ENCODE data around the gene RPL37A. TPM values are rescaled to one million over a fixed set of nuclear protein-coding genes. Genes with fewer than 3 reads are reported as not detected.

RPL37A gene
- total and polyA plus RNA-seq, 3 donors from 2014 or later, result 806 to 2,664 (median 1,188) TPM

DNA sequence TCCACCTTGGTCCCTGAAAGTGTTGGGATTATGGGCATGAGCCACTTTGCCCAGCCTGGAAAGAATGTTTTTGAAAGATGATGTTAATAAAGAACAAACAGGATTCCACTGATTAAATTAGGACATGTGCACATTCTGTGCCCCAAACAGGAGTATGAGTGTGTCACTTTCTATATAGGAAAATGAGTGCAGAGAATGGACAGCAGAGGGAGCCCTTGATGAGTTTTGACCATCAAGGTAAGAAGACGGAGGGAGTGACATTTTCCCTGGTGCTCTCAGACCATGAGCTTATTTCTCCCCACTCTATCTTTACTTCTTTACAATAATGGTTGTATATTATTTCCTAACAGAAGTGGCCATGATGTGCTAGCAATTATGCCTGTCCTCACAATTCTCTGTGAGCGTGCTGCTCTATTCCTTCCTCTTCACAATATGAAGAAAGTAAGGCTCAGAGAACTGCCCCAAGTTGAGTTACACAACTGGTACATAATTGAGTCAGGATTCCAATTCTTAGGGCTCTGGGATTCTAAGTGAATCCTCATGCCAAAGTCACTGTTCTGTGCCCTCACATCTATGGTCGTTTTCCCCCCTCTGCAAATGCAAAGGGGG, 20.6 kb downstream of the RPL37A start:
- H3K4me3 ChIP-seq, result no peak overlapping the region
- TF ChIP-seq POLR2A (IDR thresholded peaks at IDR 0.05), result no peak
- TF ChIP-seq CTCF (IDR thresholded peaks at IDR 0.05), result peak; percentile 78 to 87 (median 86)
- 65 to 71% methylated on average over 3 of the region's 3 CpGs for WGBS, 2 donors
- DNase-seq, result peak; percentile 90
- H3K27me3 ChIP-seq, result no peaks in the 10 kb centered on the region
- no peaks in the 10 kb centered on the region for H3K9me3 ChIP-seq
- no peaks in the 10 kb centered on the region for H3K4me1 ChIP-seq
- intact Hi-C loops (cut with DNase I; ENCODE audit: low total_unique reads), result loop anchor here (5.0 kb wide), 1 partner anchor 148 kb away; no protein-coding TSS in a partner anchor
- no peaks in the 10 kb centered on the region for H3K36me3 ChIP-seq (ENCODE audit: low read depth, missing control alignments)
- no peak overlapping the region for H3K27ac ChIP-seq

- intact Hi-C loops (cut with DNase I; ENCODE audit: low total_unique reads), result no loop called here
- DNase-seq, result no peak
- WGBS, 2 donors, result 91 to 96% methylated on average over 4 of the region's 4 CpGs
These were observed 21.5 kb downstream of the RPL37A start for GRCh38 chr2:216520112-216520511.

DNA sequence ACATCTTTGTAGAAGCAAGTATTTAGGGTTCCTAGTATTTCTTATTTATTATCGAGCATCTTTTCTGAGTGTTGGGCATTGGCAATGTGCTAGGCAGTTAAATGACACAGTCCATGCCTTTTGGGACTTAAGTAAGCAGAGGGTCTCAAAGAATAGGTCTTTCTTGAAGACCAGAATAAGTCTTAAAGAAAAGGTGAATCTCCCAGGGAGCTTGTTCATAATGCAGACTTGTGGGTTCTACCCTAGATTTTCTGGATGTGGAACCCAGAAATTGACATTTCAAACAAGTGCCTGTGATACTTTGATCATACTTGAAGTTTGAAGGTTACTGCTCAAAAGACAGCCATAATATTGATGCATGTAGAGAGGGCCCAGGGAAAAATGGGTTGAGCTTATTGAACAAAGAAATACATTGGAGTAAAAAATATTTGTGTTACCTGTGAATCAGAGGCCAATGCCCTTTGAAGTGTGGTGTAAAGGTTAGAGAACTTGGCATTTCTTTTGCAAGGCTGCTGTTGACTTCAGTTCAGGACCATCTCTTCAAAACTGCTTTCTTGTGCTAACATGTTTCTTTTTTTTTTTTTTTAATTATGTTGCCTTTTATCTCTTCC, 24.4 kb downstream of the RPL37A start:
- Histone ChIP-seq H3K36me3 (ENCODE audit: low read depth, missing control alignments) (no peaks in the 10 kb centered on the region), H3K4me3 (no peak overlapping the region), H3K9me3 (no peaks in the 10 kb centered on the region), H3K27ac (no peak overlapping the region), H3K4me1 (no peaks in the 10 kb centered on the region), H3K27me3 (no peaks in the 10 kb centered on the region)
- TF ChIP-seq POLR2A (IDR thresholded peaks at IDR 0.05), result no peak
- no peak for TF ChIP-seq CTCF (IDR thresholded peaks at IDR 0.05)
- intact Hi-C loops (cut with DNase I; ENCODE audit: low total_unique reads), result no loop called here
- 89 to 93% methylated on average over 1 of the region's 1 CpG for WGBS, 2 donors
- no peak for DNase-seq

More at GRCh38 chr2:216520112-216520511, 21.5 kb downstream of the RPL37A start:
- TF ChIP-seq POLR2A (IDR thresholded peaks at IDR 0.05) (no peak), CTCF (IDR thresholded peaks at IDR 0.05) (no peak)
- H3K27me3 ChIP-seq, result no peaks in the 10 kb centered on the region
- H3K27ac ChIP-seq, result no peak overlapping the region
- no peaks in the 10 kb centered on the region for H3K4me1 ChIP-seq
- no peaks in the 10 kb centered on the region for H3K9me3 ChIP-seq
- H3K36me3 ChIP-seq (ENCODE audit: low read depth, missing control alignments), result no peaks in the 10 kb centered on the region
- H3K4me3 ChIP-seq, result no peak overlapping the region

GRCh38 chr2:216525972-216526371, 27.3 kb downstream of the RPL37A start:
- no peaks in the 10 kb centered on the region for H3K36me3 ChIP-seq (ENCODE audit: low read depth, missing control alignments)
- no peak overlapping the region for H3K27ac ChIP-seq
- WGBS, 2 donors, result 79 to 88% methylated on average over 4 of the region's 4 CpGs
- intact Hi-C loops (cut with DNase I; ENCODE audit: low total_unique reads), result no loop called here
- H3K27me3 ChIP-seq, result no peaks in the 10 kb centered on the region
- no peak for DNase-seq
- no peak overlapping the region for H3K4me3 ChIP-seq
- H3K4me1 ChIP-seq, result no peaks in the 10 kb centered on the region
- TF ChIP-seq POLR2A (IDR thresholded peaks at IDR 0.05) (no peak), CTCF (IDR thresholded peaks at IDR 0.05) (no peak)
- H3K9me3 ChIP-seq, result no peaks in the 10 kb centered on the region

GRCh38 chr2:216526939-216527338, 28.3 kb downstream of the RPL37A start:
- DNase-seq, result no peak
- intact Hi-C loops (cut with DNase I; ENCODE audit: low total_unique reads), result no loop called here

More at GRCh38 chr2:216526939-216527338, 28.3 kb downstream of the RPL37A start:
- TF ChIP-seq CTCF (IDR thresholded peaks at IDR 0.05), result no peak
- TF ChIP-seq POLR2A (IDR thresholded peaks at IDR 0.05), result no peak
- Histone ChIP-seq H3K4me1 (no peaks in the 10 kb centered on the region), H3K4me3 (no peak overlapping the region), H3K9me3 (no peaks in the 10 kb centered on the region), H3K27ac (no peak overlapping the region), H3K36me3 (ENCODE audit: low read depth, missing control alignments) (no peaks in the 10 kb centered on the region), H3K27me3 (no peaks in the 10 kb centered on the region)
- WGBS, 2 donors, result 92 to 95% methylated on average over 1 of the region's 1 CpG
